GM15510 (cell line): ENCODE data around the gene HLA-DPB1.

Source experiments
- POLR2A ChIP-seq: IDR thresholded peaks from 3 replicates; pipeline ENCODE4 v1.6.1; 2011; ENCODE audit warnings: borderline replicate concordance; ENCODE audit not compliant: insufficient read length; ENCODE audit errors: extremely low read depth

Gene HLA-DPB1

DNA sequence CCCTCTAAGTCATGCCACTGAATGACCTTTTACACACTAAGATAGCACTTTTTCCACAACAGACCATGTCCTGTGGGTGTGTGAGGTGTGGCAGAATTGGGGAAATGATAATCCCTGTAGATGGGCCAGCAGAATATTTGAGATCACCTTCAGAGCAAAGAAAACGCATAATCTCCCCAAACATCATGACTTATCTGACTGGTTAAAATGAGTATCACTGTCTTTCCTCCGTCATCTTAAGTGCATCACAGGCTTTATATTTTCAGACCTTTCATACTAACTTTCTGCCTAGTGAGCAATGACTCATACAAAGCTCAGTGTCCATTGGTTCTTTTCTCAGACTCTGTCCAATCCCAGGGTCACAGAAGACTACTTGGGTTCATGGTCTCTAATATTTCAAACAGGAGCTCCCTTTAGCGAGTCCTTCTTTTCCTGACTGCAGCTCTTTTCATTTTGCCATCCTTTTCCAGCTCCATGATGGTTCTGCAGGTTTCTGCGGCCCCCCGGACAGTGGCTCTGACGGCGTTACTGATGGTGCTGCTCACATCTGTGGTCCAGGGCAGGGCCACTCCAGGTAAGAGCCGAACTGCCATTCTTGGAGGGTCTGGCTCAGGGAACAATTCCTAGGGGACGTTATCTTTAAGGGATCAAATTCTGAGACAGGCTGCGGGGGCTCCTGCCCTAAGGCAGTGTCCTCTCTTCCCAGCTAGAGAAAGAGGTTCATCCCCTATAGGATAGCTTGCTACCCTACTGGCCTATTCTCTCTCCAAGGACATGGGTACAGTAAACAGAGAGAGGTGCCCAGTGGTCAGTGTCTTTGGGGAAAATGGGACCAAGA, at the start of gene HLA-DPB1:
TSS of gene HLA-DPB1 (plus strand) at position 423 of the 838 bp plus-strand sequence. CDS start at position 475, 52 bp downstream.
- peak; percentile 74 for TF ChIP-seq POLR2A

DNA sequence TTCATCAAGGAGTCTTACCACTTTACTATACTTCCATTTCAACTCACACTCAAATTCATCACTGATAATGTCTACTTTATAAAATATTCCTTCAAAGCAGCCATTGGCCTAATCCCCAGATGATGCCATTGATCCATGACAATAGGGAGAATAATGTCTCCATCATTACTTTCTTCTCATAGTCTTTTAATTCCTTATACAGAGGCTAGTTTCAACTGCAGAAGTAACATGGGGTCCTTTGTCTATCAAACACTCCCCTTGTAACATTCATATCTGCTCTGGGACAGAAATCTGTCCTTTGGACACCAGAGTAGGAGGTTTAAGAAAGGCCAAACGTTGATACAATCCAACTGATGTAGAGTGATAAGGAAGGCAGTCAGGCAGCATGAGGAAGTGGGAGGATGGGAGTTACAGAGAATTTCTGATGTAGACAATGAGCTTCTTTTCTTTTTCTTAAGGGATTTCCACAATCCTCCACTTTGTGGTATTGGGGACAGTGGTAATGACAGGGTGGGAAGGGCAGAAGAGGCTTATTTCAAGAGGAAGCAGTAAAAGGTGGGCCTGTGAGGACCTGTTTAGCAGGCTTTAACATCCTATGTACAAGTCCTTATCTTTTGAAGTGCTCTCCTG, 47.5 kb upstream of the HLA-DPB1 start:
- TF ChIP-seq POLR2A = no peak

DNA sequence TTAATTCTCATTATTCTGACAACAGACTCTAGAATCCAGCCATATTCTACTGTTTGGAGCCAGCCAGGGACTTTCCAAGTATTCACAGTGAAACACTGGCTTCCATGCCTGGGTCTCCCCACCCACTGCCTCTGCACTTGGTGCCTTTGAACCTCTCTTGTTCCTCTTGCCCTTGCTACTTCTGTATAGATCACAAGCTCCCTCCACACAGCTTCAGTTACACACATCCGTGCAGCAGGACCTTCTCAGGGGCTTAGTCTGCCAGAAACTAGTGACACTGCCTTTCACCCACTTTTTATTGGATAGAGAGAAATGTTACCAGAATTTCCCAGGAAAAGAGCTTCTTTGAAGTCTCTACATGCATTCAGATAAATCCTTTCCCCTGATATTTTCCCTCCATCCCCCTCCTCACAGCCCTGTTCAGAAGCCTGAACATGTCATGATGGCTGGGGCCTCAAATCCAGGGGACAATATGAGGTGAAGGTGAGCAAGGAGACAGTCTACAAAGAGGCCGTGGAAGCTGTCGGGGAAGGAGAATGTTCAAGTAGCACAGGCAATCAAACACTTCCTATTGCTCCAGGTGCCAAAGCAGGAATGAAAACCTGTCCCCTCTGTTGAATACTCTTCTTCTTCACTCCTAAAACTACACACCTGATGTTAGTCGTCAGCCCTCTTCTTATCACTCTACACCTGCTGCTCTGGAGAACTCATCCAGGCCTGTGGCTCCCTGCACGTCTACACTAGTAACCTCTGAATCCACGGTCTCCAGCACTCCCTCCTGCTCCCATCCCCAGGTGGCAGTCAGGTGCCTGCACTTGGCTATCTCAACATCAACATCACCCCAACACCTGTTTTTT, 46.2 kb upstream of the HLA-DPB1 start:
- peak; percentile 50 for TF ChIP-seq POLR2A

DNA sequence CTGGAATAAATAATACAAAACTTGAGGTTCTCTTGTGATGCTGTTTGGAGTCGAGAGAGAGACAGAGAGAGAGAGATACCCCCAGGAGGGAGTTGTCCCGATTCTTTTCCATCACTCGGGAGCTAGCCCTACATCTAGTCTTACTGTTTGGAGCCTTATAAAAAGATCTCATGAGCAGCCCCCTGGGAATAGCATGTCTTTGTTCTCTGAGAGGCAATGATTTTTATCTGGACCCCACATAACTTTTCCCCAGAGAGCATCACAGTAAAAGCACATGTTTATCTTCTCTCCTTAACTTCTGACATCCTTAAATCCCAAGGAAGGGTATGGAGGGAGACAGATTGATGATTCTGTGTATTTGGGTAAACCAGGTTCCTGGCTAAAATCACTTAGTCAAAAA, 45.5 kb upstream of the HLA-DPB1 start:
- TF ChIP-seq POLR2A = no peak

DNA sequence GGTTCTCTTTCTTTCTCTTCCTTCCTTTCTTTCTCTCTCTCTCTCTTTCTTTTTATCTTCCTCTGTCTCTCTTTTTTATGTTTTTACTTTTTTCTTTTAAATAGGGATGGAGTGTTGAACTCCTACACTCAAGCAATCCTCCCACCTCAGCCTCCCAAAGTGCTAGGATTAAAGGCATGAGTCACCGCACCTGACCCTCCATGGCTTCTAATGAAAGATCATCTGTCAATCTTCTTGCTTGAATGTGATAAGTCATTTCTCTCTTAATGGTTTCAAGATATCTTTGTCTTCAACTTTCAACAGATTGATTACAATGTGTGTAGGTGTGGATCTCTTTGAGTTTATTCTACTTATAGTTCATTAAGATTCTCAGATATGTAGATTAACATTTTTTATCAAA, 41.2 kb upstream of the HLA-DPB1 start:
- no peak for TF ChIP-seq POLR2A

DNA sequence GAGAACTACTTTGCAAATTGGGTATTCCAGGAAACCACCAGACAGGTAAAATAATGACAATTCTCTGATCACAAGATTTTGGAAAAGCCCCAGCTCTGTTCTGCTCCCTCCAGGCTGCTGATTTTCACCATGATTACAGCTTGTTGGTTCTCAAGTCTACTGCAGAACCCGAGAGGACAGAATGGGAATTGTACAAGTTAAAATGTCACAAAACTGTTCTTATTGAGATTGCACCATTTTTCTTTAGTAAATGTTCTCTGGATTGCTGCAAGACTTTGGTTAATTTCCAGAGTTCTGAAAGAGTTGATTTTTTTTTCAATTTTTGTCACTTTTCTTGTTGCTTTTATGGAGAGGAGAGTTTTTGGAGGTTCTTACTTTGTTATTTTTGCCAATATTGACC, 39.3 kb upstream of the HLA-DPB1 start:
- TF ChIP-seq POLR2A = no peak

DNA sequence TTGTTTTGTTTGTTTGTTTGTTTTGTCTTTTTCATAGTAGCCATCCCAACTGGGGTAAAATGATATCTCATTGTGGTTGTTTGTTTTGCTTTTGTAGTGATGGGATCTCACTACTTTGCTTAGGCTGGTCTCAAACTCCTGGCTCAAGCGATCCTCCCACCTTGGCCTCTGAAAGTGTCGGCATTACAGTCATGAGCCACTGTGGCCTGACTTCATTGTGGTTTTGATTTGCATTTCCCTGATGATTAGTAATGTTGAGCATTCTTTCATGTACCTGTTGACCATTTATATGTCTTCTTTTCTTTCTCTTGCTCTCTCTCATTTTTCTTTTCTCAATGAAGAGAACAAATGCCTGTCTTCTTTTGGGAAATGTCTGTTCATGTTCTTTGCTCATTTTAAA, 35.6 kb upstream of the HLA-DPB1 start:
- TF ChIP-seq POLR2A = no peak

DNA sequence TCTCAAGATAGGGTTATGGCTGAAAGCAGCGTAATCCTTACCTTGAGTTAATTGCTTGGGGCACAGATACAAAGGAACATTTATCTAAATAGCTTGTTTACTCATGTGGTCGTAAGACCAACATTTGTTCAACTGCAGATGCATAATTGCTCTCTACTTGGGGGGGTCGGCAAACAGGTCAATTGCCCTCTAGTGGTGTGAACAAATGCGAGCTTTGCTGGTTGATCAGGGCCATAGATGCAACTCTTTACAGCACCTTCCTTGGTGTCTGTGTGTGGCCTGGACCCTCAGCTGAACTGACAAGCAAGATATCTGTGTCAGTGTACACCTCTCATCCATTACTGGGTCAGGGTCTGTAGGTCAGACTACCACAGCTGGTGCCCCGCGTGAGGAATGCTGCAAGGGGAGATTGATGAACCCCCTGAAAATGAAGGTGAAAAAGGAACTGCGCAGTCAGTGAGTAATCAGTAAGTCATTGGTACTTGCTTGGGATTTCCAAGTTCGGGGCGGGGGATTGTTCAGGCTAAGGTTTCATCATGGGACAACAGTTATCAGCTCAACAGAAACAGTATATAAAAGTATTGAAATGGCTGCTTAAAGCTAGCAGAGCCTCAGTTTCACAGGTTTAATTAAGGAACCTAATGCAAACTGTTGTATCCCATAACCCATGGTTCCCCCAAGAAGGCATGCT, 26.3 kb upstream of the HLA-DPB1 start:
- no peak for TF ChIP-seq POLR2A

DNA sequence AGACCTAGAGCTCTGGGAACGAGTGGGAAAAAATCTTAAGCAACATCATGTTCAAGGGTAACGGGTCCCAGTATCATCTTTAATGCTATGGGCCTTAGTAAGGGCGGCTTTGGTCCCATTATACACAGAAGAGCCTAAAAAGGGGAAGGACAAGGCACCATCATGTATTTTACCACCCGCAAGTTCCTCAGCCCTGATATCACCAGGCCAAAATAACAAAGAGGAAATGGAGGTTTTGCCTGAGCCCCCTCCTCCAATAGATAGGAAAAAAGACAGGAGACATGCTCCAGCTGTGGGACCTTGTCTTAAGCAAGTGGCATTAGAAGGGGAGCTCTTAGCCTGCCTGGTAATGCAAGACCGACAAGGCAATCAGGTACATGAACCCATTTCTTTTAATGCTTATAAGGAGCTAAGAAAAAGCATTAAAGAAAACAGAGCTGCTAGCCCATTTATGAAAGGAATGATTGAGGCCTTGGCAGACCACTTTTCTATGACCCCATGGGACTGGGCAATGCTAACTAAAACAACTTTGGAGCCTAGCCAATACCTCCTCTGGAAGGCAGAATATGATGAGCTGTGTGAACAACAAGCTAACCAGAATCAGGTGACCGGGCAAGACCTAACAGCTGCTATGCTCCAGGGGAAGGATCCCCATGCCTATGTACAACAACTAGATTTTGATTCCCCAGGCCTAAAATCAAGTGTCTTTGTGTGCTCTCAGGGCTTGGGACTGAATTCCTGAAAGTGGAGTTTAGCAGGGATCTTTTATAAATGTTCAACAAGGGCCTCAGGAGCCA, 25.6 kb upstream of the HLA-DPB1 start:
- no peak for TF ChIP-seq POLR2A

DNA sequence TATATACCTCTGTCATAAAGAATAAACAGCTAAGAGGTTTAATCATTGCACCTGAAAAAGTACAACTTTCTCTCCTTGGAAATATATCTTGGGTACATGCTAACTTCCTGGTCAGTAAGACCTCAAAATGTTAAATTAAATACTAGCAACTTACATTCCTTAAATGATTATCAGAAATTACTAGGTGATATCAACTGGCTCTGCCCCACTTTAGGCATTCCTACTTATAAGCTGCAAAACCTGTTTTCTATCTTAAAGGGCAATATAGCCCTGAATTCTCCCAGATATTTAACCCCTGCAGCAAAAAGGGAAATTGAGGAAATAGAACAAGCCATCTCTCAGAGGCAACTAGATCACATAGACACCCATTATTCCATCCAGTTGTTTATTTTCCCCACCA, 23.2 kb upstream of the HLA-DPB1 start:
- no peak for TF ChIP-seq POLR2A

DNA sequence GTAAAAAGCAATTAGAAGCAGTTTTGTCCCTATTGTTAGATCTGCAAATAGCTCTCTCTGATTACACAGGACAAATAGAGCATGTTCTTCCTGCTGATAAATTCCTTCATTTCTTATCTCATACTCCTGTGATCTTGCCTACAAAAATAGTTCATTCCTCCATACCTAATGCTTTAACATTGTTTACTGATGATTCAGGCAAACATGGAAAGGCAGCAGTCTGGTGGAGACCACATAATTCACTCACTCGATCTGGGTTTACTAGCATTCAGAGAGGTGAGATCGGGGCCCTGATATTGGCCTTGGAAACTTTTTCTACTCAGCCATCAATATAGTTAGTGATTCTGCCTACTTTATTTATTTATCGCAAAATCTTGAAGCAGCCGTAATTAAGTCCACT, 22.6 kb upstream of the HLA-DPB1 start:
- TF ChIP-seq POLR2A = no peak

DNA sequence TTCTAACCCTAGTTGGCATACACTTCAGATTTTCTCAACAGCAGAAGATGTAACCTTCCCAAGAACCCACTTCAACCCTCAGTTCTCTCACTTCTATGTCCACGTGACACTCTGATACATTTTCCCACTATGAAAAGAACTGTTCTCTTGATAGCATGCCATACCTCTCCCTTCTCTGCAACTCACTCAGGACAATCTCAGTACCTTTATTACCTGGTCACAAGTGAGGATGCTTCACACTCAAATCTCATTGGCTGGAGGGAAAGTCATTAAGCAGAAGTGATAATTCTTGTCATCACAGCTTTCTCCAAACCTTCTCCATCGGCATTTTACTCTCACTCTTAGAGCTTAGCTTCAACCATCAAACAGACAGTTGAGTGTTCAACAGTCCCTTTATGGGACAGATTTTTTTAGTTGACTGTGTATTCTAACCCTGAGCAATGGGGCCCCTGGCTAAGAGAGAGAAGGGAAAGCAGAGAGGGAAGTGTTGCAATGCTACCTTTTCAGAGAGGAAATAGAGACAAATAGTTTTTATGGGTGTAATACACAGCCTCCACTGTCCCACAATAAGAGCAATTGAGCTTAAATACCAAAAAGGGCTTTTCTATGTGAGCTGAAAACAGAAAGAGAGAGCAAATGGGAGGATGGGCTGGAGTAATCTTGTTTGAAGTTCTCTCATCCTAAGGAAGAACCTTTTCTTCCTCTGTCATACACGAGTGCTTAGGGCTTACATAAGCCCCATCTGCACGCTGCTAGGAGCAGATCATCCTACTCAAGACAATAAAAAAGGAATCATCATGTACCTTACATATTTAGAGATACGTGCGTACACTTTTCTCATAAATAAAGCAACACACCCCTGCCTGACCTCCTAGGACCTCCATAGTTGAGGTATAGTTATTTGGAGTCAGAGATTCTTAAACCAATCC, 18.3 kb upstream of the HLA-DPB1 start:
- no peak for TF ChIP-seq POLR2A

DNA sequence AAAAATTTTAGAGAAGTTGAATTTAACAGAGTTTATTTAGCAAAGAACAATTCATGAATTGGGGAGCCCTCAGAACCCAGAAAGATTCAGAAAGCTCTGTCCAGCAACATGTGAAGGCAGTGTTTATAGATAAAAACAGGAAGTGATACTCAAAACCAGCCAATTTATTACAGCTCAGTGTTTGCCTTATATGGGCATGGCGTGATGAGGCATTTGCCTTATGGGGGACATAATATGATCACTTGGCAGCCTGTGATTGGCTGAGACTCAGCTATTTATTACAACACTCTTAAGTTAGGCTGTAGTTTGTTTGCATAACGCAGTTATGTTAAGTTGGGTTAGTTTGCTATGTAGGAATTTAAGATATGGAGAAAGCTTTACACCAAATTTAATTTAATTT, 13.8 kb upstream of the HLA-DPB1 start:
- TF ChIP-seq POLR2A = no peak
